AG04450 (cell line): Measurements from ENCODE around the gene S100B. TPM values are rescaled to one million over a fixed set of nuclear protein-coding genes. Genes with fewer than 3 reads are reported as not detected.

Source experiments
- CTCF ChIA-PET: fragments of 300-600, 350-600 bp; formaldehyde crosslinking; extraction: SDS; loops from one replicate; lab custom pipeline; 2022; ENCODE audit warnings: antibody characterized with exemption, inconsistent platforms; lab: Charles Lee
- POLR2A ChIA-PET: fragments of 350-600 bp; formaldehyde crosslinking; extraction: SDS; loops from one replicate; lab custom pipeline; 2021; ENCODE audit warnings: antibody characterized with exemption, inconsistent platforms; lab: Yijun Ruan, JAX
- DNase-seq: peaks from one replicate; pipeline ENCODE4 v3.0.0-alpha.2; 2011; ENCODE audit warnings: low read depth, low spot score
- H3K27ac ChIP-seq: one replicate; pipeline ENCODE4 v1.5.1; 2012; ENCODE audit warnings: low read depth, low read length, control low read depth
- H3K27me3 ChIP-seq: one replicate; pipeline ENCODE4 v1.6.0; 2012; ENCODE audit warnings: low read length; ENCODE audit not compliant: control insufficient read depth, insufficient read depth
- H3K4me3 ChIP-seq: 2 replicates; pipeline ENCODE4 v1.5.1; 2011; ENCODE audit warnings: mild to moderate bottlenecking, low read depth, low read length, control low read depth
- H3K9me3 ChIP-seq: 2 replicates; pipeline ENCODE4 v1.5.1; 2012; ENCODE audit warnings: low read length; ENCODE audit not compliant: control insufficient read depth, insufficient read depth
- polyA plus RNA-seq: library from polyadenylated mRNA; depleted of rRNA; stranded (reverse); fragments of >200 nt; gene quantifications from 2 replicates; pipeline ENCODE4 v1.2.3, GENCODE V29; 2011
- TF ChIP-seq, protein P1 (sequence below): IDR thresholded peaks from 2 replicates; pipeline ENCODE4 v1.5.1; 2011; ENCODE audit warnings: low read depth, low read length, control low read depth, inconsistent platforms

Gene S100B
- polyA plus RNA-seq, 1 experiment: not detected

DNA sequence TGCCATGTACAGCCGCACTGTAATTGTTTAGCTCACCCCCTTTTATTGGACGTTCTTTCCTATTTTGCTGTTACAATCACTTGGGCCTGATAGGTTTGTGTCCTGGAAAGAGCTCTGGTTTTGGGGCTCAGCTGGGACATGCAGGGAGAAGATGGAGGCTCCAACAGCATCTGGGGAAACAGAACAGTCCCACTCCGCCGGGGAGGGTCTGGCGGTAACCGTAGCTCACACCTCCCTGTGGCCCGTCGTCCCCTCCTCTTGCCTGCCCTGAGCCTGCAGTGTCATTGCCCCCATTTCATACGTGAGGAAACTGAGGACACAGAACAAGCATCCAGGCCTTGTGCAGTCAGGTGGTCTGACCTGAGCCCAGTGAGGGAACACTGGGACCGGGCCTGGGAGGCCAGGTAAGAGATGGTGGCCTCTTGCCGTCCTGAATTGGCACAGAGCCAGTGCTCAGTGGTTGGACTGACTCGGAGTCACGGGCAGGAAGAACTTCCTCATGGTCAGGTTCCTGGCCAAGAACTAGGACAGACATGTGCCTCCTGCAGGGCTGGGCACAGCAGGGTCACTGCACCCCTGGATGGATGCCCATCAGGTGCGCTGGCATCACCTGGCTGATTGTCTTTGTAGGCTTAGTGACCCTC is 41.8 kb downstream of the S100B start:
- CTCF ChIA-PET: no interaction called here
- H3K4me3 ChIP-seq: no peak overlapping the region
- H3K27ac ChIP-seq: no peak overlapping the region
- H3K27me3 ChIP-seq: no peaks in the 10 kb centered on the region
- DNase-seq: no peak
- POLR2A ChIA-PET: no interaction called here
- no peaks in the 10 kb centered on the region; the same call in 1 of the 2 replicates for H3K9me3 ChIP-seq
- TF ChIP-seq, protein P1, sequence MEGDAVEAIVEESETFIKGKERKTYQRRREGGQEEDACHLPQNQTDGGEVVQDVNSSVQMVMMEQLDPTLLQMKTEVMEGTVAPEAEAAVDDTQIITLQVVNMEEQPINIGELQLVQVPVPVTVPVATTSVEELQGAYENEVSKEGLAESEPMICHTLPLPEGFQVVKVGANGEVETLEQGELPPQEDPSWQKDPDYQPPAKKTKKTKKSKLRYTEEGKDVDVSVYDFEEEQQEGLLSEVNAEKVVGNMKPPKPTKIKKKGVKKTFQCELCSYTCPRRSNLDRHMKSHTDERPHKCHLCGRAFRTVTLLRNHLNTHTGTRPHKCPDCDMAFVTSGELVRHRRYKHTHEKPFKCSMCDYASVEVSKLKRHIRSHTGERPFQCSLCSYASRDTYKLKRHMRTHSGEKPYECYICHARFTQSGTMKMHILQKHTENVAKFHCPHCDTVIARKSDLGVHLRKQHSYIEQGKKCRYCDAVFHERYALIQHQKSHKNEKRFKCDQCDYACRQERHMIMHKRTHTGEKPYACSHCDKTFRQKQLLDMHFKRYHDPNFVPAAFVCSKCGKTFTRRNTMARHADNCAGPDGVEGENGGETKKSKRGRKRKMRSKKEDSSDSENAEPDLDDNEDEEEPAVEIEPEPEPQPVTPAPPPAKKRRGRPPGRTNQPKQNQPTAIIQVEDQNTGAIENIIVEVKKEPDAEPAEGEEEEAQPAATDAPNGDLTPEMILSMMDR: no peak

DNA sequence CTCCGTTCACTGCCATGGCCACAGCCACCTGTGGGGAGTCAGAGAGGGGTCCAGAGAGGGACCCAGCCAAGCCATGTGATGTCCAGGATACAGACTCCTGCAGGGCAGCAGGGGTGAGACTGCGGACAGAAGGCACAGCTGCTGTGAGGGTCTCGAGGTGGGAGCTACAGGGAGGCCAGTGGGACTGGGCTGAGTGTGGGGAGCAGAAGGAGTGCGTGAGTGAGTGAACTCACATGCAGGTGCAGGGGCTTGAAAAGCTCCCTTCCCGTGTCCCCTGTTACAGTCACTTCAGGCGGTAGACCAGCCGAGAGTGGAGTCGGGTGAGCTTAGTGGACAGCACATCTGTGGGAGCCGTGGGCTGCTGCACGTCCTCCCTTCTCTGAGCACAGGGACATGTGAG is 42.4 kb downstream of the S100B start:
- no peaks in the 10 kb centered on the region; the same call in 1 of the 2 replicates for H3K9me3 ChIP-seq
- CTCF ChIA-PET: no interaction called here
- no peak for DNase-seq
- POLR2A ChIA-PET: interaction anchor here (0.6 kb wide), 1 partner anchor 324 kb away, joined by 3 read pairs; no protein-coding TSS in a partner anchor
- TF ChIP-seq, protein P1: no peak
- no peak overlapping the region for H3K27ac ChIP-seq
- H3K27me3 ChIP-seq: no peaks in the 10 kb centered on the region
- H3K4me3 ChIP-seq: no peak overlapping the region

DNA sequence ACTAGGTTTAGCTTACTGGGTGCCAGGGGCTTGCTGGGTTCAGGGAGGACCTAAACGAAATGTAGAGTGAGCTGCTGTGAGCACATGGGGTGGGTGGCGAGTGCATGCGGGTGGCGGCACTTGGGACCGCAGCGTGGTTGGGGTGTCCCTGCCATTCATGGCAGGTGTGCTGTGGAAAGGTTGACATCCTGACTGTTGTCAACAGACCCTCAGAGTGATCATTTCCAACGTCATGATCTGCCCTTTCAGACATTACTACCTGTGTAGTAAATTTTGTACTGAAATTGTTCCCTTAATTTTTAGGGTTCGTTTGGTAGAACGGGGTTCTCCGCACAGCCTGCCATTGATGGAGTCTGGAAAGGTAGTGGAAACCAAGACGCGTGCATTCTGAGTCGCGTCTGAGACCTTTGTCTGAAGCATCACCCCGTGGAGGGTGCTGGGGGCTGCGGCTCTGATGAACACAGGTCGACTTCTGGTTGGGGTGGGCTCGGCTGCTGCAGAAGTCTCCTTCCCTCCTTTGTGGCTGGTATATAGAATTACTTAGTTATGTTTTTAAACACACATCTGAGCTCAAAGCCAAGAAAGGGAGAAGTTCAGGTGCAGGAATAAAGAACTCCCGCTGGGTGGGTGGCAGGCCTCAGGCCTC is 43.3 kb downstream of the S100B start:
- DNase-seq: no peak
- no peaks in the 10 kb centered on the region for H3K27me3 ChIP-seq
- H3K9me3 ChIP-seq: no peaks in the 10 kb centered on the region; the same call in 1 of the 2 replicates
- CTCF ChIA-PET: no interaction called here
- POLR2A ChIA-PET: interaction anchor here (1.4 kb wide), 1 partner anchor 74 kb away, joined by 5 read pairs; no protein-coding TSS in a partner anchor
- H3K27ac ChIP-seq: no peak overlapping the region
- H3K4me3 ChIP-seq: no peak overlapping the region
- TF ChIP-seq, protein P1: no peak

DNA sequence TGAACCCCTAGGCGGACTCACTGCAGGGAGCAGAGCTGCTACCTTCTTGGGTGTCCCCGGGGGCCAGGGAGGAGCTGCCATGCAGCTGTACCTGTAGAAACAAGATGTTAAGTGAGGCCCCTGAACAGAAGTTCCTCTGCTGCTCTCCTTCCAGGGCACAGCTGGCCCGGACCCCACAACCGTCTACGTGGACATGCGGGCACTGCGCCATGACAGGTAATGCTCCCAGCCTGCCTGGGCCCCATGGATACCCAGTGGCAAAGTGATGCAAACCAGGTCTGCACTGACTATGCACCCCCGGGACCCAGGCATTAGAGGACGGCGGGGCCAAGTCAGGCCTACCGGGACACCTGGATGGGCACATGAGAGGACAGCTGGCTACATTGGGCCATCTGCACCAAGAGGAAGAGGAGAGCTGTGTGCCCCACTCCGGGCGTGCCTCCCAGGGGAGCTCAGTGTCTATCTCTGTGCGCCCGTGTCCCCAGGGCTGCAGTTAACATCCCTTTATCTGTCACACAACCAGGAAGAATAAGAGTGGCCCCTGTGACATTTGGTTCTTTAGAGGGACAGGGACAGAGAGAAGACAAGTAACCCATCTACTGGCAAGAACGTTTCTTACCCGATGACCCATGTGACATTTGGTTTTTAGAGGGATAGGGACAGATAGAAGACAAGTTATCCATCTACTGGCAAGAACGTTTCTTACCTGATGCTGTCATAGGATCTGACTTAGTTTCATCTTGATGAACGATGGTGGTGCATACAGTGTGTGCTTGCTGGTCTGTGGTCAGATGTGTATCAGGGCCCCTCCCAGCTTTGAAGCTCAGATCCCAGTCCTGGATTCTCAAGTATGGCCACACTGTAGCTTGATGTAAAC is 44.1 kb downstream of the S100B start:
- DNase-seq: no peak
- H3K4me3 ChIP-seq: no peak overlapping the region
- CTCF ChIA-PET: no interaction called here
- no peaks in the 10 kb centered on the region for H3K27me3 ChIP-seq
- POLR2A ChIA-PET: interaction anchor here (1.4 kb wide), 1 partner anchor 74 kb away, joined by 5 read pairs; no protein-coding TSS in a partner anchor
- TF ChIP-seq, protein P1: no peak
- no peaks in the 10 kb centered on the region; the same call in 1 of the 2 replicates for H3K9me3 ChIP-seq
- H3K27ac ChIP-seq: no peak overlapping the region
